Measurements from ENCODE around the gene PTBP1.

- no peak for TF ChIP-seq CTCF (IDR thresholded peaks at IDR 0.05; ENCODE audit: insufficient read depth, low read length, poor library complexity, severe bottlenecking)
- TF ChIP-seq EZH2phosphoT487 (conservative IDR thresholded peaks at IDR 0.05; ENCODE audit: low read length): no peak
Measured at GRCh38 chr19:801861-802497, 4.7 kb downstream of the PTBP1 start.

All from SU-DHL-6 (cell line).